ENCODE data around the gene AKAP8L.
"Not testable (repeated sequence)": the region's sequence is repeated elsewhere in the genome, so short reads cannot be mapped to it uniquely, and the experiment has no call there.

AKAP8L gene

GRCh38 chr19:15354566-15355296, 64.1 kb downstream of the AKAP8L start:
- no peak for TF ChIP-seq MAX (IDR thresholded peaks at IDR 0.05; ENCODE audit: low read depth, low read length)
- TF ChIP-seq CTCF (IDR thresholded peaks at IDR 0.05; ENCODE audit: low read depth, low read length): no peak
- no peak for TF ChIP-seq MYC (IDR thresholded peaks at IDR 0.05; ENCODE audit: low read depth, low read length)
- no peak for TF ChIP-seq POLR2A (IDR thresholded peaks at IDR 0.05; ENCODE audit: extremely low read depth, insufficient read length)
- H3K4me3 ChIP-seq (ENCODE audit: low read depth, low read length): no peak overlapping the region
- no peak for DNase-seq (ENCODE audit: low read depth)

GRCh38 chr19:15353908-15354307, 64.9 kb downstream of the AKAP8L start:
- no peak for DNase-seq (ENCODE audit: low read depth)
- H3K4me3 ChIP-seq (ENCODE audit: low read depth, low read length): no peak overlapping the region
- no peak for TF ChIP-seq POLR2A (IDR thresholded peaks at IDR 0.05; ENCODE audit: extremely low read depth, insufficient read length)

- DNase-seq (ENCODE audit: low read depth); H3K4me3 ChIP-seq (ENCODE audit: low read depth, low read length): not testable (repeated sequence)
These were observed 66.3 kb downstream of the AKAP8L start for GRCh38 chr19:15352535-15352934.

GRCh38 chr19:15341328-15341727, 77.5 kb downstream of the AKAP8L start:
- not testable (repeated sequence) for H3K4me3 ChIP-seq (ENCODE audit: low read depth, low read length); DNase-seq (ENCODE audit: low read depth)

- H3K4me3 ChIP-seq (ENCODE audit: low read depth, low read length): no peak overlapping the region
- DNase-seq (ENCODE audit: low read depth): no peak
These were observed 78.7 kb downstream of the AKAP8L start for GRCh38 chr19:15340086-15340485.

GRCh38 chr19:15337202-15337601, 81.6 kb downstream of the AKAP8L start:
- no peak for DNase-seq (ENCODE audit: low read depth)
- H3K4me3 ChIP-seq (ENCODE audit: low read depth, low read length): no peak overlapping the region
- TF ChIP-seq POLR2A (IDR thresholded peaks at IDR 0.05; ENCODE audit: extremely low read depth, insufficient read length) (no peak), MAX (IDR thresholded peaks at IDR 0.05; ENCODE audit: low read depth, low read length) (no peak), MYC (IDR thresholded peaks at IDR 0.05; ENCODE audit: low read depth, low read length) (no peak), CTCF (IDR thresholded peaks at IDR 0.05; ENCODE audit: low read depth, low read length) (no peak)

More at GRCh38 chr19:15340086-15340485, 78.7 kb downstream of the AKAP8L start:
- TF ChIP-seq POLR2A (IDR thresholded peaks at IDR 0.05; ENCODE audit: extremely low read depth, insufficient read length): no peak

GRCh38 chr19:15335992-15336391, 82.8 kb downstream of the AKAP8L start:
- DNase-seq (ENCODE audit: low read depth): not testable (repeated sequence)

GRCh38 chr19:15332311-15332996, 86.3 kb downstream of the AKAP8L start, which contains the start of gene BRD4:
BRD4 (minus strand) TSS chr19:15332539; CDS start chr19:15273099, 59,440 bp downstream.
- TF ChIP-seq CTCF (IDR thresholded peaks at IDR 0.05; ENCODE audit: low read depth, low read length) (no peak), POLR2A (IDR thresholded peaks at IDR 0.05; ENCODE audit: extremely low read depth, insufficient read length) (peak; percentile 48), MAX (IDR thresholded peaks at IDR 0.05; ENCODE audit: low read depth, low read length) (no peak), MYC (IDR thresholded peaks at IDR 0.05; ENCODE audit: low read depth, low read length) (no peak; the same call in 1 of the 2 replicates)
- peak; percentile 68 for DNase-seq (ENCODE audit: low read depth)

More at GRCh38 chr19:15335992-15336391, 82.8 kb downstream of the AKAP8L start:
- not testable (repeated sequence) for H3K4me3 ChIP-seq (ENCODE audit: low read depth, low read length)

More at GRCh38 chr19:15332311-15332996, 86.3 kb downstream of the AKAP8L start, which contains the start of gene BRD4:
- H3K4me3 ChIP-seq (ENCODE audit: low read depth, low read length): peak within 1 kb of the TSS; percentile 80

Measured in NB4 (cell line).